NB4 (cell line): Measurements from ENCODE around the gene PLXNA2.

ENCODE experiments used
- CTCF ChIP-seq: IDR thresholded peaks from one replicate; pipeline ENCODE4 v1.5.1; 2012; ENCODE audit warnings: low read depth, low read length
- MAX ChIP-seq: IDR thresholded peaks from 2 replicates; pipeline ENCODE4 v1.6.1; 2011; ENCODE audit warnings: low read depth, low read length
- MYC ChIP-seq: IDR thresholded peaks from 2 replicates; pipeline ENCODE4 v1.6.1; 2011; ENCODE audit warnings: low read depth, low read length
- POLR2A ChIP-seq: IDR thresholded peaks from 2 replicates; pipeline ENCODE4 v1.6.1; 2011; ENCODE audit warnings: mild to moderate bottlenecking; ENCODE audit not compliant: insufficient read length; ENCODE audit errors: extremely low read depth

- no peak for TF ChIP-seq CTCF
- no peak for TF ChIP-seq POLR2A
- no peak for TF ChIP-seq MAX
- TF ChIP-seq MYC, result no peak
Observed at GRCh38 chr1:208127792-208128529, 116.2 kb downstream of the PLXNA2 start.
